IMR-90 (cell line): Measurements from ENCODE around the gene GRK5. TPM values are rescaled to one million over a fixed set of nuclear protein-coding genes. Genes with fewer than 3 reads are reported as not detected.

Source experiments
- ATAC-seq: fragments of 200-7000 bp; cut with Tn5 transposase; 2 replicates; pipeline ENCODE4 v1.9.1; 2020; ENCODE audit warnings: low read depth, mild to moderate bottlenecking, moderate library complexity
- BruUV-seq: library from RNA; stranded (reverse); fragments of 400-500 nt; replicated peaks from 2 replicates; lab custom pipeline; 2021; lab: Mats Ljungman, UMichigan
- CTCF ChIA-PET: fragments of 300-600 bp; formaldehyde crosslinking; extraction: SDS; loops from one replicate; lab custom pipeline; 2021; ENCODE audit warnings: antibody characterized with exemption; lab: Yijun Ruan, JAX
- POLR2A ChIA-PET: fragments of 300-600 bp; sonication (Branson Sonifier 250); formaldehyde crosslinking; loops from one replicate; lab custom pipeline; 2022; ENCODE audit warnings: antibody characterized with exemption; ENCODE audit not compliant: unreplicated experiment; lab: Charles Lee
- DNase-seq: peaks from one replicate; pipeline ENCODE4 v3.0.0; 2013
- H2AFZ ChIP-seq: replicated peaks from 2 replicates; pipeline ENCODE3; 2013; ENCODE audit warnings: low read length, mild to moderate bottlenecking; ENCODE audit not compliant: poor library complexity
- H2AK5ac ChIP-seq: 2 replicates; pipeline ENCODE4 v1.6.1; 2013; ENCODE audit warnings: low read depth, low read length, inconsistent platforms
- H2AK9ac ChIP-seq: replicated peaks from 2 replicates; pipeline ENCODE3; 2013; ENCODE audit warnings: mild to moderate bottlenecking, low read depth, low read length, moderate library complexity; ENCODE audit not compliant: poor library complexity
- H2BK120ac ChIP-seq: 2 replicates; pipeline ENCODE4 v1.6.1; 2013; ENCODE audit warnings: low read depth, low read length, inconsistent platforms
- H2BK15ac ChIP-seq: 3 replicates; pipeline ENCODE4 v1.6.1; 2013; ENCODE audit warnings: low read depth, low read length, inconsistent platforms
- H2BK20ac ChIP-seq: 2 replicates; pipeline ENCODE4 v1.6.1; 2013; ENCODE audit warnings: low read depth, mild to moderate bottlenecking, inconsistent platforms, low read length, moderate library complexity
- H2BK5ac ChIP-seq: 2 replicates; pipeline ENCODE4 v1.6.1; 2013; ENCODE audit warnings: mild to moderate bottlenecking, low read depth, low read length, inconsistent platforms; ENCODE audit not compliant: poor library complexity, severe bottlenecking
- H3K14ac ChIP-seq: replicated peaks from 2 replicates; pipeline ENCODE4 v1.6.1; 2013; ENCODE audit warnings: low read depth, low read length, inconsistent platforms
- H3K18ac ChIP-seq: 2 replicates; pipeline ENCODE4 v1.6.1; 2013; ENCODE audit warnings: low read depth, low read length, control low read depth
- H3K23ac ChIP-seq: 2 replicates; pipeline ENCODE4 v1.6.1; 2013; ENCODE audit warnings: low read depth, low read length, inconsistent platforms
- H3K27ac ChIP-seq: 2 replicates; pipeline ENCODE4 v1.5.1; 2013; ENCODE audit warnings: mild to moderate bottlenecking, control low read depth, low read length; ENCODE audit not compliant: insufficient read depth
- H3K27me3 ChIP-seq: 2 replicates; pipeline ENCODE4 v1.6.1; 2013; ENCODE audit warnings: low read length; ENCODE audit not compliant: control insufficient read depth, insufficient read depth
- H3K36me3 ChIP-seq: 2 replicates; pipeline ENCODE4 v1.6.1; 2013; ENCODE audit warnings: low read length, mixed read lengths; ENCODE audit not compliant: control insufficient read depth, insufficient read depth
- H3K4ac ChIP-seq: 2 replicates; pipeline ENCODE4 v1.6.1; 2013; ENCODE audit warnings: low read depth, low read length, inconsistent platforms
- H3K4me1 ChIP-seq: 2 replicates; pipeline ENCODE4 v1.6.1; 2013; ENCODE audit warnings: low read length, mixed read lengths; ENCODE audit not compliant: control insufficient read depth, insufficient read depth
- H3K4me2 ChIP-seq: 2 replicates; pipeline ENCODE4 v1.6.1; 2013; ENCODE audit warnings: low read depth, mild to moderate bottlenecking, control low read depth, low read length, moderate library complexity
- H3K4me3 ChIP-seq: 2 replicates; pipeline ENCODE4 v1.5.1; 2013; ENCODE audit warnings: low read depth, mild to moderate bottlenecking, control low read depth, low read length, moderate library complexity; ENCODE audit not compliant: insufficient read depth
- H3K56ac ChIP-seq: 2 replicates; pipeline ENCODE4 v1.6.1; 2013; ENCODE audit warnings: low read length, inconsistent platforms; ENCODE audit not compliant: insufficient read depth; ENCODE audit errors: extremely low read depth
- H3K79me1 ChIP-seq, 2 experiments: 2 replicates each; pipeline ENCODE4 v1.6.1; 2013; ENCODE audit warnings: low read length in 2 of 2, inconsistent platforms in 1 of 2, low read depth in 1 of 2
- H3K9ac ChIP-seq: 2 replicates; pipeline ENCODE4 v1.6.1; 2013; ENCODE audit warnings: low read depth, low read length, control low read depth
- H3K9me1 ChIP-seq: 2 replicates; pipeline ENCODE4 v1.6.1; 2013; ENCODE audit warnings: low read length, inconsistent platforms; ENCODE audit not compliant: insufficient read depth
- H3K9me3 ChIP-seq: 2 replicates; pipeline ENCODE4 v1.6.1; 2013; ENCODE audit warnings: low read length; ENCODE audit not compliant: control insufficient read depth, insufficient read depth
- H4K20me1 ChIP-seq: 2 replicates; pipeline ENCODE4 v1.6.1; 2013; ENCODE audit warnings: low read length, inconsistent platforms; ENCODE audit not compliant: insufficient read depth
- H4K5ac ChIP-seq: 2 replicates; pipeline ENCODE4 v1.6.1; 2013; ENCODE audit warnings: mild to moderate bottlenecking, low read depth, low read length, control low read depth
- H4K8ac ChIP-seq, 2 experiments: 2 replicates each; pipeline ENCODE4 v1.6.1; 2013; ENCODE audit warnings: low read depth in 2 of 2, low read length in 2 of 2, control low read depth in 1 of 2, inconsistent platforms in 1 of 2
- H4K91ac ChIP-seq: 2 replicates; pipeline ENCODE4 v1.6.1; 2013; ENCODE audit warnings: low read depth, low read length, inconsistent platforms; ENCODE audit not compliant: insufficient read depth
- BHLHE40 ChIP-seq: fragments of 150-350 bp; IDR thresholded peaks from 2 replicates; pipeline ENCODE4 v1.6.1; 2016; ENCODE audit warnings: mild to moderate bottlenecking, low read depth, low read length
- CEBPB ChIP-seq: IDR thresholded peaks from 2 replicates; pipeline ENCODE4 v1.6.1; 2012; ENCODE audit warnings: low read depth, low read length, improper control_type of control experiment
- CHD1 ChIP-seq: IDR thresholded peaks from 2 replicates; pipeline ENCODE4 v1.6.1; 2012; ENCODE audit warnings: low read depth, low read length, improper control_type of control experiment
- MXI1 ChIP-seq: IDR thresholded peaks from 2 replicates; pipeline ENCODE4 v1.6.1; 2012; ENCODE audit warnings: low read depth, mild to moderate bottlenecking, low read length, moderate library complexity, borderline replicate concordance
- POLR2A ChIP-seq: IDR thresholded peaks from 2 replicates; pipeline ENCODE4 v1.6.1; 2012; ENCODE audit warnings: mild to moderate bottlenecking, low read depth, low read length
- RAD21 ChIP-seq: IDR thresholded peaks from 2 replicates; pipeline ENCODE4 v1.6.1; 2012; ENCODE audit warnings: low read length, improper control_type of control experiment
- RFX5 ChIP-seq: IDR thresholded peaks from 2 replicates; pipeline ENCODE4 v1.8.0; 2012; ENCODE audit warnings: low read depth, mild to moderate bottlenecking, low read length, moderate library complexity
- WGBS, 2 experiments: methylation state at CpG; one replicate each; pipeline versions ENCODE4 v1.1.5 to v1.1.7; 2013; ENCODE audit warnings: missing lambda C conversion rate in 2 of 2; ENCODE audit not compliant: insufficient read length in 1 of 2; ENCODE audit errors: extremely low coverage in 2 of 2; 5-methylcytosine and 5-hydroxymethylcytosine counted together
- dilution Hi-C: fragments of 300-500 bp; cut with HindIII; formaldehyde crosslinking; loops from one replicate; pipeline ENCODE4 v1.14.3; 2018; ENCODE audit warnings: low sequenced_read_pairs; ENCODE audit not compliant: unreplicated experiment
- in situ Hi-C: fragments of 300-500 bp; cut with MboI; formaldehyde crosslinking; loops from 3 replicates; pipeline ENCODE4 v1.14.3; 2019; ENCODE audit warnings: low sequenced_read_pairs, inconsistent platforms, mixed read lengths
- intact Hi-C: fragments of 100-400 bp; cut with micrococcal nuclease; formaldehyde crosslinking; loops from 2 replicates; pipeline ENCODE4 v1.10.0; 2022
- polyA plus RNA-seq, 3 experiments: library from polyadenylated mRNA; depleted of rRNA; stranded (reverse); fragments of >200 nt; gene quantifications; 2 replicates each; pipeline ENCODE4 v1.2.3, GENCODE V29; 2012; ENCODE audit warnings: low replicate concordance in 1 of 3
- total RNA-seq: library from RNA; depleted of rRNA; stranded (reverse); fragments of >200 nt; gene quantifications from 2 replicates; pipeline ENCODE4 v1.2.3, GENCODE V29; 2012

Gene GRK5
- total and polyA plus RNA-seq, 2 of the 4 experiments (the other 2 are of a cell fraction), result 12.9 to 16.3 TPM

DNA sequence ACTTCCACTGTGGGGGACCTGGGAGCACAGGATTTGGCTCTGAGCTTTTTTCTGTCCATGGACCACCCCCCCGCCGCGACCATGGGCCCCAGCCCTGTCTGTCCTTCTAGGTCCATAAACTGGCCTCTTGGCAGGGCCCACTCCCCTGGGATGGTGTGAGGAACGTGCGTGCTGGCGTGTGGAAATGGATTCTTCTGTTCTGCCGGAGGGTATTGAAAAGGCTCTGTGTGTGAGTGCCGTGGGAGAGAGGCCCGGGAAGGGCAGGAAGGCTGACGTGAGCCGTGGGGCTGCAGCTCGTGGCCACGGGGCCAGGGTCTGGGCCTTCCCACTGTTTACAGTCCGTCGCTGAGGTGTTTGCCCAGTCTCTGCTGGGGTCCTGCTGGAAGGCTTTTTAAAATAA, 123.7 kb downstream of the GRK5 start:
- Histone ChIP-seq H3K56ac (no peak overlapping the region), H2BK5ac (no peak overlapping the region), H3K79me1 (peaks cover 27 to 68% of the 10 kb centered on the region in 2 experiments), H3K27ac (no peak overlapping the region), H2AK5ac (no peak overlapping the region), H3K23ac (no peak overlapping the region), H3K9me3 (no peaks in the 10 kb centered on the region), H3K14ac (no peak overlapping the region), H4K8ac (no peak overlapping the region), H2AFZ (peak overlapping the region; percentile 47), H3K4me1 (peaks cover 13% of the 10 kb centered on the region), H3K18ac (no peak overlapping the region), H3K9ac (no peak overlapping the region), H2BK120ac (no peak overlapping the region), H2BK15ac (no peak overlapping the region), H2BK20ac (no peak overlapping the region), H3K27me3 (no peaks in the 10 kb centered on the region), H2AK9ac (no peak overlapping the region), H3K4ac (no peak overlapping the region), H3K36me3 (peaks cover 52% of the 10 kb centered on the region), H3K9me1 (peaks cover 21% of the 10 kb centered on the region), H4K91ac (no peak overlapping the region), H4K20me1 (peaks cover 56% of the 10 kb centered on the region), H3K4me2 (no peak overlapping the region), H4K5ac (no peak overlapping the region), H3K4me3 (no peak overlapping the region)
- in situ Hi-C loops, result no loop called here
- CTCF ChIA-PET, result interaction anchor here (0.9 kb wide), 1 partner anchor 78 kb away, joined by 3 read pairs; no protein-coding TSS in a partner anchor
- POLR2A ChIA-PET, result no interaction called here
- 58% methylated on average over 2 of the region's 15 CpGs; no CpG with 5 or more reads in 1 of the 2 experiments for WGBS, 2 experiments
- no TSS peak for BruUV-seq
- no peak for TF ChIP-seq MXI1
- TF ChIP-seq BHLHE40, result no peak
- TF ChIP-seq RFX5, result no peak
- TF ChIP-seq POLR2A, result no peak
- no peak for TF ChIP-seq CHD1
- no peak for TF ChIP-seq RAD21
- no peak for TF ChIP-seq CEBPB
- dilution Hi-C loops, result no loop called here
- intact Hi-C loops, result no loop called here
- ATAC-seq, result no peak
- no peak for DNase-seq
